ENCODE data around the gene LY6G5C.

The LY6G5C gene

GRCh38 chr6:31655349-31656237, 25.3 kb downstream of the LY6G5C start, which contains the start of gene APOM:
Gene APOM (plus strand): TSS chr6:31655894. CDS start chr6:31655967, 73 bp downstream.
- no peak within 1 kb of the TSS for H3K4me3 ChIP-seq (ENCODE audit: low read depth, low read length)
- H3K27me3 ChIP-seq (ENCODE audit: insufficient read depth, low read depth, severe bottlenecking) = no peaks in the 10 kb centered on the region
- no peak for DNase-seq
- TF ChIP-seq CTCF (IDR thresholded peaks at IDR 0.05; ENCODE audit: low read depth, low read length) = no peak
- H3K9me3 ChIP-seq (ENCODE audit: severe bottlenecking) = no peaks in the 10 kb centered on the region
- H3K36me3 ChIP-seq = peaks cover 42% of the 10 kb centered on the region
- H3K27ac ChIP-seq = no peak within 1 kb of the TSS

- Histone ChIP-seq H3K27ac (no peak overlapping the region), H3K36me3 (peaks cover 47% of the 10 kb centered on the region), H3K4me3 (ENCODE audit: low read depth, low read length) (no peak overlapping the region), H3K27me3 (ENCODE audit: insufficient read depth, low read depth, severe bottlenecking) (no peaks in the 10 kb centered on the region), H3K9me3 (ENCODE audit: severe bottlenecking) (no peaks in the 10 kb centered on the region)
- no peak for DNase-seq
- TF ChIP-seq CTCF (IDR thresholded peaks at IDR 0.05; ENCODE audit: low read depth, low read length) = no peak
Measured at GRCh38 chr6:31654574-31655348, 26.1 kb downstream of the LY6G5C start.

GRCh38 chr6:31652925-31653724, 27.7 kb downstream of the LY6G5C start:
- peaks cover 50% of the 10 kb centered on the region for H3K36me3 ChIP-seq

GRCh38 chr6:31651602-31652191, 29.2 kb downstream of the LY6G5C start:
- peaks cover 56% of the 10 kb centered on the region for H3K36me3 ChIP-seq

More at GRCh38 chr6:31652925-31653724, 27.7 kb downstream of the LY6G5C start:
- peak overlapping the region; percentile 97 for H3K27ac ChIP-seq
- no peaks in the 10 kb centered on the region for H3K27me3 ChIP-seq (ENCODE audit: insufficient read depth, low read depth, severe bottlenecking)
- no peak for TF ChIP-seq CTCF (IDR thresholded peaks at IDR 0.05; ENCODE audit: low read depth, low read length)
- peak; percentile 95 for DNase-seq
- peak overlapping the region; percentile 69 for H3K4me3 ChIP-seq (ENCODE audit: low read depth, low read length)
- H3K9me3 ChIP-seq (ENCODE audit: severe bottlenecking) = no peaks in the 10 kb centered on the region

More at GRCh38 chr6:31651602-31652191, 29.2 kb downstream of the LY6G5C start:
- H3K27ac ChIP-seq = peak overlapping the region; percentile 97
- DNase-seq = peak; percentile 96
- no peaks in the 10 kb centered on the region for H3K27me3 ChIP-seq (ENCODE audit: insufficient read depth, low read depth, severe bottlenecking)
- H3K9me3 ChIP-seq (ENCODE audit: severe bottlenecking) = no peaks in the 10 kb centered on the region
- TF ChIP-seq CTCF (IDR thresholded peaks at IDR 0.05; ENCODE audit: low read depth, low read length) = no peak
- H3K4me3 ChIP-seq (ENCODE audit: low read depth, low read length) = peak overlapping the region; percentile 69
